Adipocyte (in vitro differentiated cells): ENCODE results near the gene DTNBP1.
"Not testable (repeated sequence)": the region's sequence is repeated elsewhere in the genome, so short reads cannot be mapped to it uniquely, and the experiment has no call there.

Experiments used
- DNase-seq: peaks from one replicate; pipeline ENCODE4 v3.0.0-alpha.2; 2015; ENCODE audit warnings: low read depth
- H3K27me3 ChIP-seq: replicated peaks from 2 replicates; pipeline ENCODE4 v1.7.0; 2013; ENCODE audit warnings: mild to moderate bottlenecking, low read length, moderate library complexity; ENCODE audit not compliant: control insufficient read depth, insufficient read depth
- H3K36me3 ChIP-seq: 2 replicates; pipeline ENCODE4 v1.7.0; 2013; ENCODE audit warnings: low read length, mild to moderate bottlenecking, moderate library complexity; ENCODE audit not compliant: control insufficient read depth, insufficient read depth, severe bottlenecking
- H3K4me1 ChIP-seq: 2 replicates; pipeline ENCODE4 v1.7.0; 2013; ENCODE audit warnings: mild to moderate bottlenecking, low read length, moderate library complexity; ENCODE audit not compliant: control insufficient read depth, insufficient read depth
- H3K4me3 ChIP-seq: 2 replicates; pipeline ENCODE4 v1.7.0; 2013; ENCODE audit warnings: mild to moderate bottlenecking, low read length, moderate library complexity
- H3K9ac ChIP-seq: 2 replicates; pipeline ENCODE4 v1.7.0; 2013; ENCODE audit warnings: mild to moderate bottlenecking, low read length, moderate library complexity
- H3K9me3 ChIP-seq: 2 replicates; pipeline ENCODE4 v1.7.0; 2013; ENCODE audit warnings: mild to moderate bottlenecking, low read length, moderate library complexity; ENCODE audit not compliant: control insufficient read depth

Gene DTNBP1

DNA sequence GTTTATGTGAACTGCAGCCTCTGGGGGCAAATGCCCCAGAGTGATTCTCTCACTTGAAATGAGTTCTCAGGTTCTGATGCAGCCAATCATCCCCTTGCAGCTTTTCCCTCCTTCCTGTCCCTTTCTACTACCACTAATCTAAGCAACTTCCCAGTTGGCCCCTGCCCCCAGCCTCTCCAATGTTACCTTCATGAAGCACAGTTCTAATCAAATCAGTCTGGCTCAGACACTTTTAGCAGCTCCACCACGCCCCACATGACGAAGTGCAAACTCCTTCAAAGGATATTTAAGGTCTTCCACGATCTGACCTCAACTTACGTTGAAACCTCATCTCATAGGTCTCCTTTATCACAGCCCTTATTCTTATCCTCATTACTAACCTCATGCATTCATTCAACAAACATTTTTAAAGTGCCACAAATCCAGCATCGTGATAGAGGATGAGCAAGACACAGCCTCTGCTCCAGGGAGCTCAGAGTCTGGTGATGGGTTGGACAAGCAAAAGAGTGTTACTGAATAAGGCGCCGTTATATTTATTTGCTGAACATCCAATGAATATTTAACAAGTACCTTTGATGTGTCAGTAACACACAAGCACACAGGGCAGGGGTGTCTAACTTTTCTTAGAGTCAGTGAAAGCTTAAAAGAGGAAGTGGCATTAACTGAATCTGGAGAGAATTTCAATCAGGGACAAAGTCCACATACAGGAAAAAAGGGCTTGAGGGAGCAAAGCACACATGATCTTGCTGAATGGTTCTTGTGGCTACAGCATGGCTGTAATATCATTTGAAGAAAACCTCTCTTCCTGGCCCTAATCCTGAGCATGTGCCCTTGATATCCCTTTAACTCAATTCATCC, 20.4 kb upstream of the DTNBP1 start:
- no peak for DNase-seq
- H3K27me3 ChIP-seq = peaks cover 3% of the 10 kb centered on the region
- H3K36me3 ChIP-seq = no peaks in the 10 kb centered on the region
- no peak overlapping the region for H3K9ac ChIP-seq
- H3K9me3 ChIP-seq = peaks cover 7% of the 10 kb centered on the region
- no peaks in the 10 kb centered on the region for H3K4me1 ChIP-seq
- H3K4me3 ChIP-seq = no peak overlapping the region

DNA sequence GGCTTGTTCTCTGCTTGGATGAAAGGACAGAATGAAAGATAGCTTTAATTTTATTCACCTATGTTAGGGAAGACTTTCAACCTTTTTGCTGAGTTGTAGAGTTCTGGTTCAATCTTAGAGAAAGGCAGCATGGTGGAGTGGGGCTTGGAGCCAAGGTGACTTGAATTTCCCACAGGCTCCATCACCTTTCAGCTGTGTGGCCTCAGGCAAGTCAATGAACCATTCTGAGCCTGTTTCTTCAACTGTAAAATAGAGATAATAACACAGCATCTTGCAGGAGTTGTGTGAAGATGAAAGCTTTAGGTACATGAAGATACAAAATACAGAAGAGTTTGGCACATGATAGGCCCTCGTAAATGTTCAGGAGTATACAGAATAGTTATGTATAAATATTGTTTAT, 19.1 kb upstream of the DTNBP1 start:
- H3K9ac ChIP-seq = no peak overlapping the region
- peaks cover 3% of the 10 kb centered on the region for H3K27me3 ChIP-seq
- DNase-seq = no peak
- H3K36me3 ChIP-seq = no peaks in the 10 kb centered on the region
- H3K9me3 ChIP-seq = peaks cover 7% of the 10 kb centered on the region
- H3K4me1 ChIP-seq = no peaks in the 10 kb centered on the region
- no peak overlapping the region for H3K4me3 ChIP-seq

DNA sequence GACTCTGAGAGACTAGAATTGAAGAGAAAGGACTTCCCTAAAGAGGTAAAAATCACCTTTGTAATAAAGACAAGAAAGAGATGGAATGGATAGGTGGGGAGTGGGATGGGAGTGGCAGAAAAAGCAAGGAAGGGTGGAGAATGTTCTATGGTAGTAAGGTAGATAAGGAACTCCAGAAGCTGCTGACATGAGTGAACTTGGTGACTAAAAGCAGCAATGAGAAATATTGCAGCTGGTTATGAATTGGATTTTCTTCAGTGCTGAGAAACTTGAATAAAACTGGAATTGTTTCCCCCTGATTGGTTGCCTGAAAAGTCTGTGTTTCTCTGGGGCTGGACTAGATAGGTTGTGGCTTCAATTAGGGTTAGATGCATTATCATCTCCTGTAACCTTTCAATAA, 15.7 kb upstream of the DTNBP1 start:
- Histone ChIP-seq H3K36me3 (no peaks in the 10 kb centered on the region), H3K9ac (no peak overlapping the region), H3K4me1 (no peaks in the 10 kb centered on the region), H3K9me3 (peaks cover 7% of the 10 kb centered on the region), H3K4me3 (no peak overlapping the region), H3K27me3 (peaks cover 4% of the 10 kb centered on the region)
- DNase-seq = no peak

- Histone ChIP-seq H3K4me1 (no peaks in the 10 kb centered on the region), H3K36me3 (no peaks in the 10 kb centered on the region), H3K27me3 (peaks cover 5% of the 10 kb centered on the region), H3K4me3 (no peak overlapping the region), H3K9ac (no peak overlapping the region), H3K9me3 (peaks cover under 1% of the 10 kb centered on the region)
- no peak for DNase-seq
Observed at GRCh38 chr6:15677822-15678221, 15.0 kb upstream of the DTNBP1 start.

GRCh38 chr6:15675536-15676220, 12.8 kb upstream of the DTNBP1 start:
- Histone ChIP-seq H3K36me3 (no peaks in the 10 kb centered on the region), H3K9ac (no peak overlapping the region), H3K4me1 (no peaks in the 10 kb centered on the region), H3K4me3 (no peak overlapping the region), H3K27me3 (peaks cover 25% of the 10 kb centered on the region), H3K9me3 (no peaks in the 10 kb centered on the region)
- DNase-seq = no peak

DNA sequence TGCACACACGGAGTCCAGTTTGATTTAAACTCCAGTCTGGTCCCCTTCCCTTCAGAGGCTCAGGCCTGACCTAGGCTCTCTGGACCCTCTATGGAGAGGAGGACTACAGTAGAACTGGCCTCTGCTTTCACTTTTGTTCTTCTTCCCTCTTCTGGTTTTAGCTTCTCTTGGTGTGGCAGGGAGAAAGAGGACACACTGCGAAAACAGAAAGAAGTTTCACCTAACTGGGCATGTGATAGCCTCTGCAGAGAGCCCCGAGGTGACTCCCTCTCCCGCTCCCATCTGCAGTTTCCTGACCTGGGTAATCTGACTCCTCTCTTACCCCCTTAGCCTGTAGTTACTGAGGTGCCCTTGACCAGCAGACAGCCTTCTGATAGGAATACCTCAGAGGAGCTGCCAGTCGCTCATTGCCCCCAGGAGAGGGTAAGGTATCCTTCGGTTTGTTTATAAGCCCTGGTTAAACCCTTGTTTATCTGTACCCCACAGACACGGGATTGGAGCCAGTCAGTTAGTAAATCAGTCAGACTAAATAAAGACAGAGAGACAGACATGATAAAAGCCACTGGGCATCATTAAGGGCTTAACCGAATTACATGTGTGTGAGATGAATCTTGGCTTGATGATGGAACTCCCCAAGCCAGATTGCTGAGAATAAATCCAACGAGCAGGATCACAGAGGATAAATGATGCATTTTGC, 12.0 kb upstream of the DTNBP1 start:
- Histone ChIP-seq H3K36me3 (no peaks in the 10 kb centered on the region), H3K27me3 (peaks cover 34% of the 10 kb centered on the region), H3K9me3 (no peaks in the 10 kb centered on the region), H3K4me1 (no peaks in the 10 kb centered on the region), H3K9ac (no peak overlapping the region), H3K4me3 (no peak overlapping the region)
- no peak for DNase-seq

DNA sequence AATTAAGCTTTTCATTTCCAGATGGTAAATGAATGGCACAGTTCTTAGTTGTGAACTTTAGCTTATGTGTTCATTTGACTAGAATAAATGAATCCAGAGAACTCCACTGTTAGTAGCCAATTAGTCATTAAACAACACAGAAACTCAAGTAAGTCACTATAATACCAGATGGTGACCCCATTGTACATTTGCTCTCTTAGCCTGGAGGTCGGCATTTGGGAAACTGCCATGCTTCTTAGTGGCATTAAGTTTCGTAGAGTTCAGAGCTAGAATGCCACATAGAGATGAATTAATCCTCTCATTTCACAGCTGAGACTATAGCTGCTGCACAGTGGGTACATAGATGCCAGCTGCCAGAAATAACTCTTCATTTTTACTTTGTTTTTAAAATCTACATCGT, 10.8 kb upstream of the DTNBP1 start:
- Histone ChIP-seq H3K27me3 (peaks cover 45% of the 10 kb centered on the region), H3K4me3 (no peak overlapping the region)

DNA sequence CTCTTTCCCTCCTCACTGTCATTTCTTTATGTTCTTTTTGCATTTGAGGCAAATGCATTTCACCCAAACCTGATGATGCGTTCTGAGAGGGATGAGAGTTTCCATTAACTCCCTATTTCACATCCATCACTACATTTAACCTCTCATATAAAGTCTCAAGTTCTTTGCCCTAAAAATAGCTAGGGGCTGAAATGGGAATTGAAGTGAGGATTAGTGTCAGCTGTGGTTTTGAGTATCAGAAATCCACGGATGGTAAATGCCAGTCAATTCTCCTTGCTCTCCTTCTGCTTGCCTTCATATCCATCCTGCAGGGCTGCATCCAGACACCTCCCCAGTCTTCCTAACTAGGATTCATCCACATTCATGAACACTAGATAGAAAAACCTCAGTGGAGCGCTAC, 10.0 kb upstream of the DTNBP1 start:
- peaks cover 50% of the 10 kb centered on the region for H3K27me3 ChIP-seq
- no peak for DNase-seq
- no peak overlapping the region for H3K9ac ChIP-seq

More for the DNA sequence above, 10.8 kb upstream of the DTNBP1 start:
- no peak for DNase-seq
- Histone ChIP-seq H3K9ac (no peak overlapping the region), H3K4me1 (no peaks in the 10 kb centered on the region), H3K36me3 (no peaks in the 10 kb centered on the region), H3K9me3 (no peaks in the 10 kb centered on the region)

DNA sequence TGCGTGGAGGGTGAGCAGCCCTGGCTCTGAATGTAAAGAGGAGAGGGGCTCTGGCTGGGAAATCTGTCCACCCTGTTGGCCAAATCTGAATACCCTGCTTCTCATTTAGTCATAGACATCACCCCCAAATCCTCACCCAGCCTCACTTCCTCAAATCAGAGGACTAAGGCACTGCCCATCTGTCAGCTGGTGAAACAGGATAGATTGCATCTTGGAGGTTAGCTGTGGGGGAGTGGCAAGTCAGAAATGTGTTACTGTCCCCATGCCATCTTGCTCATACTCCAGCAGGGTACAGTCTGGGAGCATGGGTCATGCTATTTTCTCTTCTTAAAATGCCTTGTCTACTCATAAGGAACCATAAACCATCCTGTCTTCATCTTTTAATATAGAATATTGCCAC, 9.5 kb upstream of the DTNBP1 start:
- Histone ChIP-seq H3K27me3 (peaks cover 50% of the 10 kb centered on the region), H3K4me1 (no peaks in the 10 kb centered on the region), H3K9me3 (no peaks in the 10 kb centered on the region), H3K9ac (no peak overlapping the region), H3K4me3 (no peak overlapping the region), H3K36me3 (no peaks in the 10 kb centered on the region)
- no peak for DNase-seq

More for the DNA sequence above, 10.0 kb upstream of the DTNBP1 start:
- H3K36me3 ChIP-seq = no peaks in the 10 kb centered on the region
- H3K4me3 ChIP-seq = no peak overlapping the region
- H3K4me1 ChIP-seq = no peaks in the 10 kb centered on the region
- H3K9me3 ChIP-seq = no peaks in the 10 kb centered on the region

DNA sequence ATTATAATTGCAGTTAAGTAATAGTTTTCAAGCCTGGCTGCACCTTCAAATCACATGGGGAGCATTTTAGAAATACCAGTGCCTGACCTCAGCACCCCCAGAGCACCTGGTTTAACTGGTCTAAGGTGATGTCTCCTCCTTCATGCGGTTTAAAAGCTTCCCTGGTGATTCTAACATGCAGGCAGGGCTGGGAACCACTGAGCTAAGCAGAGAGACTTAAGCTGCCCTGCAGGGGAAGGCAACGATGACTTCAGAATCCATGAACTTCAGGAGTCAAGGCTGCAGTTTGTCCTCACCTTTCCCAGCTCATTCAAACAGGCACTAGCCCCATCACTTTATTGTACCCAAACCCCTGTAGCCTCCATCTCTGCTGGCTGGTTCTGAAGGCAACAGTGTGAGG, 6.1 kb upstream of the DTNBP1 start:
- H3K9ac ChIP-seq = no peak overlapping the region
- H3K36me3 ChIP-seq = no peaks in the 10 kb centered on the region
- H3K4me1 ChIP-seq = no peaks in the 10 kb centered on the region
- H3K27me3 ChIP-seq = peaks cover 46% of the 10 kb centered on the region
- no peak overlapping the region for H3K4me3 ChIP-seq
- H3K9me3 ChIP-seq = no peaks in the 10 kb centered on the region
- DNase-seq = no peak

GRCh38 chr6:15666896-15667295, 4.1 kb upstream of the DTNBP1 start:
- H3K4me1 ChIP-seq, H3K9ac ChIP-seq, DNase-seq, H3K9me3 ChIP-seq, H3K4me3 ChIP-seq, H3K36me3 ChIP-seq: not testable (repeated sequence)
- H3K27me3 ChIP-seq = peaks cover 37% of the 10 kb centered on the region
